Measurements from ENCODE around the gene CARMIL3.
"Not testable (repeated sequence)": the region's sequence is repeated elsewhere in the genome, so short reads cannot be mapped to it uniquely, and the experiment has no call there.

Gene CARMIL3, protein sequence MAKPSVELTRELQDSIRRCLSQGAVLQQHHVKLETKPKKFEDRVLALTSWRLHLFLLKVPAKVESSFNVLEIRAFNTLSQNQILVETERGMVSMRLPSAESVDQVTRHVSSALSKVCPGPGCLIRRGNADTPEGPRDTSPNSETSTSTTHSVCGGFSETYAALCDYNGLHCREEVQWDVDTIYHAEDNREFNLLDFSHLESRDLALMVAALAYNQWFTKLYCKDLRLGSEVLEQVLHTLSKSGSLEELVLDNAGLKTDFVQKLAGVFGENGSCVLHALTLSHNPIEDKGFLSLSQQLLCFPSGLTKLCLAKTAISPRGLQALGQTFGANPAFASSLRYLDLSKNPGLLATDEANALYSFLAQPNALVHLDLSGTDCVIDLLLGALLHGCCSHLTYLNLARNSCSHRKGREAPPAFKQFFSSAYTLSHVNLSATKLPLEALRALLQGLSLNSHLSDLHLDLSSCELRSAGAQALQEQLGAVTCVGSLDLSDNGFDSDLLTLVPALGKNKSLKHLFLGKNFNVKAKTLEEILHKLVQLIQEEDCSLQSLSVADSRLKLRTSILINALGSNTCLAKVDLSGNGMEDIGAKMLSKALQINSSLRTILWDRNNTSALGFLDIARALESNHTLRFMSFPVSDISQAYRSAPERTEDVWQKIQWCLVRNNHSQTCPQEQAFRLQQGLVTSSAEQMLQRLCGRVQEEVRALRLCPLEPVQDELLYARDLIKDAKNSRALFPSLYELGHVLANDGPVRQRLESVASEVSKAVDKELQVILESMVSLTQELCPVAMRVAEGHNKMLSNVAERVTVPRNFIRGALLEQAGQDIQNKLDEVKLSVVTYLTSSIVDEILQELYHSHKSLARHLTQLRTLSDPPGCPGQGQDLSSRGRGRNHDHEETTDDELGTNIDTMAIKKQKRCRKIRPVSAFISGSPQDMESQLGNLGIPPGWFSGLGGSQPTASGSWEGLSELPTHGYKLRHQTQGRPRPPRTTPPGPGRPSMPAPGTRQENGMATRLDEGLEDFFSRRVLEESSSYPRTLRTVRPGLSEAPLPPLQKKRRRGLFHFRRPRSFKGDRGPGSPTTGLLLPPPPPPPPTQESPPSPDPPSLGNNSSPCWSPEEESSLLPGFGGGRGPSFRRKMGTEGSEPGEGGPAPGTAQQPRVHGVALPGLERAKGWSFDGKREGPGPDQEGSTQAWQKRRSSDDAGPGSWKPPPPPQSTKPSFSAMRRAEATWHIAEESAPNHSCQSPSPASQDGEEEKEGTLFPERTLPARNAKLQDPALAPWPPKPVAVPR (N-terminal part only)
- 0 to 1.1 reads per million in 2 donors for total RNA-seq

DNA sequence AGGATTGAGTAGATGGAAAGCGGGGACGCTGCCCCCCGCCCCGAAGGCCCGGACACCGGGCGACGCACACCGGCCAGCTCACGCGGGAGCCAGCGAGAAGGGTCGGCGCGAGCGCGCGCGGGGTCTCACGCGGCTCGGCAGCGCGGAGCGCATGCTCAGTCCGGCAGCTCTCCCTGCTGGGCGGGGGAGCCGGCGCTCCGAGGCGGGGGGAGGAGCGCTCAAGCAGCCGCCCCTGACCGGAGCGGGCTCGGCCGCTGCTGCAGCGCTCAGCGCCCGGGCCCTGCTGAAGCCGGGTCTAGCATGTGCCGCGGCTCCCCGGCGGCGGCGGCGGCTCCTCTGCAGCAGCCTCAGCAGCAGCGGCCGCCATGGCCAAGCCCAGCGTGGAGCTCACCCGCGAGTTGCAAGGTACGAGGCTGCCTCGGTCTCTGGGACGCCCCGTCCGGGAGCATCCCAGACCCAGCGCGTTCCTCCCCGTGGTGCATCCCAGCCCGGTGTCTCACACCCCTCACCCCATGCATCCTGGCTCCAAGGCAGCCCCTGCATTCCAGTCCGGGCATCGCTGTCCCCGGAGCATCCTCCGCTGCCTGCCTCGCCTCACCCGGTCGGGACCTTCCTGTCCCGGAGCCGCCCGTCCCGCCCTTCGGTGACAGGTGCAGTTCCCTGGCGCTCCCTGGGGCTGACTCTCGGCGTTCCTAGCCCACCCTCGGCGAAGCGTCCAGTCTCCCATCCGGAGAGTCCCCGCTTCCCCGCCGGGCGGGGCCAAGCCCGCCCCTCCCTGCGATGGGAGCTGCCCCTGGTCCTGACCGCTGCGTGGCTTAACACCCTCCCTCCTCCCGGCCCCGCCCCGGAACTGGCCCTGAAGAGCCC, at the start of gene CARMIL3:
Gene CARMIL3, plus strand, starts transcription at position 221 of the 867 bp plus-strand sequence. Its CDS starts 145 bp downstream, at position 366.
- peak; percentile 44 for DNase-seq

DNA sequence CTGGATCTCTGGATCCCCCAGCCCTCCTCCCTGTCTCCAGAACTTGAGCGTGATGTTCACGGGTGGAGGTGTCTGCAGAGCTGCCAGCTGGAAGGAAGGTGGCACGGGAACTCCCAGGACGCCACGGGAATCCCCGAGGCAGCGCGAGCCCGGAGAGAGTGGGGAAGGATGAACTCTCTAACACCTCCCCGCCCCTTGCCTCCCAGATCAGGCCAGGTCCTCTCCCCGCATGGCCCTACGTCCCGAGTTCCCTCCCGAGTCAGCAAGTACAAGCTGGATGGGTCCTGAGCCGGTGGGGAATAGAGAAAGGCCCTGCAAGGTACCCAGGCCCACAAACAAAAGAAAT, 45.4 kb upstream of the CARMIL3 start:
- not testable (repeated sequence) for DNase-seq

DNA sequence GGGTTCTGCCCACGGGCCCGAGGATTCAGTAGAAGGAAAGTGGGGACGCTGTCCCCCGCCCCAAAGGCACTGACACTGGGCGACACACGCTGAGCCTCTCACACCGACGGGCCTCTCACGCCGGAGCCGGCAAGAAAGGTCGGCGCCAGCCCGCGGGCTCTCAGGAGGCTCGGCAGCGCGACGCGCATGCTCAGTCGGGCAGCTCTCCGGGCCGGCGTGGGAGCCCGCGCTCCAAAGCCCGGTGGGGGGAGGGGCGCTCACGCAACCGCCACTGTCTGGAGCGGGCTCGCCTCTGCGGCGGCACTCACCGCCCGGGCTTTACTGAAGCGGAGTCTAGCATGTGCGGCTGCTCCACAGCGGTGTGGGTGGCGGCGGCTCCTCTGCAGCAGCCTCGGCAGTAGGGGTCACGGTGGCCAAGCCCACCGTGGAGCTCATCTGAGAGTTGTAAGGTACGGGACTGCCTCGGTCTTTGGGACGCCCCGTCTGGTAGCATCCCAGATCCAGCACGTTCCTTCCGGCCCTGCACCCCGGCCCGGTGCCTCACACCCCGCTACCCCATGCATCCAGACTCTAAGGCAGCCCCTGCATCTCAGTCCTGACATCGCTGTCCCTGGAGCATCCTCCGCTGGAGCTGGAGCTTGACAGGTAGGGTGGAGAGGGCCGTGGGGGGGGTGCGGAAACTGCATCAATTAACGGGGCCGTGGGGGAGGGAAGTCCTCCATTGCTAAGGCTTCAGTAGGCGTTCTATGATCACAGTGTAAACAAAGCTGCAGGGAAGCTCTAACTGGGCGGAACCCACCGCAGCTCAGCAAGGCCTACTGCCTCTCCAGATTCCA, 44.8 kb upstream of the CARMIL3 start:
- peak; percentile 64 for DNase-seq

DNA sequence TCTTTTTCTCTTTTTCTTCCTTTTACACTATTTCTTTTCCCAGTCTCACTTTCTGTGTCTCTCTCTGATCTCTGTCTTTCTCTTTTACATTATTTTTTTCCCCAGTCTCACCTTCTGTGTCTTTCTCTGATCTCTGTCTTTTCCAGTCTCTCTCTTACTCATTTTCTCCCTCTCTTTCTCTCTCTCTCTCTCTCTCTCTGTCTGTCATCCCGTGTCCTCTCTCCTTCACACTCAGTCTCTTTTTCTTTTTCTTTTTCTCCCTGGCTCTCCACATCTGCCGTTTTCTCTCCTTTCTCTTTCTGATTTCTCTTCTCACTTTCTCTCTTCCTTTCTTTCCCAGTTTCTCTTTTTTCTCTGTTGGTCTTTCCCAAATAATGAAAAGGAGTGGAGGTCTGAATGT, 40.8 kb upstream of the CARMIL3 start:
- DNase-seq: no peak

DNA sequence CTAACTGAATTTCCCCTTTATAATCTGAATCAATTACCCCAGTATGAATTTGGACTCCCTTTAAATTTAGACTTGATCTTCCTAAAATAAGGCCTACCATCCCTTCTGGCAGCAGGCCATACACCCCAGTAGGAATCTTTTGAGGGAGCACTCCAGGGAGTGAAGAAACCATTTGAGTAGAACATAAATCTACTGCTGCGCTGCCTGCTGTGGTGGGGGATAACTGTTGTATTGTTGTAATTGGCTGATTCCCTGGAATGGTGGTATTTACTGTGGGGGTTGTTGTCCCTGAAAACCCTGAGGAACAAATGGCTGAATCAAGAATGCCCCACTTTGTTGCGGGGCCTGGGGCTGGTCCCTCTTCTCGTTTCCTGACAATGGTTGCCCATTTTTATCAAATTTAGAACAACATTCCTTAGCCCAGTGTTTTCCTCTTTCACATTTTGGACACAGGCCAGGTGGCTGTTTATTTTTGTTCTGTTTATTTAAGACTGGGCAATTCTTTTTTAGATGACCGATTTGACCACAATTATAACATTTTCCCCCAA, 39.0 kb upstream of the CARMIL3 start:
- not testable (repeated sequence) for DNase-seq

DNA sequence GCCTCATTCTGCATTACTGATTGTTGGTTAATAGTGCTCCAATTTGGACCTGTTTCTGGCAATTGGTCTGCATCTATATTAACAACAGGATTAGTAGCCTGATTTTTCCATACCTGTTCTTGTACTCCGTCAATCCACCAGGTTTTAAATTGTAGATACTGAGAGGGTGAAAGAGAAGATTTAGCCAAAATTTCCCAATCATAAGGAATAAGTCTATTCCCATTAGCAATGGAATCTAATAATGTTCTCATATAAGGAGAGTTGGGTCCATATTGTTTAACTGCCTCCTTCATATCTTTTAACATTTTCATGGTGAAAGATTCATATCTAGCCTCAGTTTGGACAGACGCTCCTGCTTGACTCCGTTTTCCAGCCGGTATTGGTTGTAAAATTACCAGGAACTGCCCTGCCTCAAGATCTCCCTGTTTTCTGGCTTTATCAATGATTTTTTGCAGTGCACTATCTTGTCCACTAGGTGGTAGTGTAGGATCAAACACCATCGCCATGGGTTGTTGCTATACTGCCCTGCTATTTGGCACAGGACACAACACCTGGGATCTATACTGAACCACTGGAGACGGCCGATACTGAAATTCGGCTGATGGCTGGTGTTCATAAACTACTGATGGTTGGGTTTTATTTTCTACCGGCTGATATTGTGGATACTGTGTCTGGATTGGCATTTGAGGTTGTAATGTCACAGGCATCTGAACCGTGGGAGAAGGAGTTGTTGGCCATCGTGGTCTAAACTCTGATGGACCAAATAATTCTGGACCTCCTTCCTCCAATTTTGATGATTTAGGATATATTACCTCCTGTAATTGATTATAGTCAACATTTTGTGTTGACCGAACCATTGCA, 37.9 kb upstream of the CARMIL3 start:
- peak; percentile 18 for DNase-seq

DNA sequence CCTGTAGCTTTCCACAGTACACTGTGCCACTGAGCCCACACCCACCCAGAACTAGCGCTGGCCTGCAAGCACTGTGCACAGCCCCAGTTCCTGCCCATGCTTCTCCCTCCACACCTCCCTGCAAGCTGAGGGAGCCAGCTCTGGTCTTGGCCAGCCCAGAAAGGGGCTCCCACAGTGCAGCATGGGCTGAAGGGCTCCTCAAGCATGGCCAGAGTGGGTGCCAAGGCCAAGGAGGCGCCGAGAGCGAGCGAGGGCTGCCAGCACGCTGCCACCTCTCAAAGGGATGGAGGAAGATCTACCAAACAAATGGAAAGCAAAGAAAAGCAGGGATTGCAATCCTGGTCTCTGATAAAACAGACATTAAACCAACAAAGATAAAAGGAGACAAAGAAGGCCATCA, 36.1 kb upstream of the CARMIL3 start:
- DNase-seq: not testable (repeated sequence)

DNA sequence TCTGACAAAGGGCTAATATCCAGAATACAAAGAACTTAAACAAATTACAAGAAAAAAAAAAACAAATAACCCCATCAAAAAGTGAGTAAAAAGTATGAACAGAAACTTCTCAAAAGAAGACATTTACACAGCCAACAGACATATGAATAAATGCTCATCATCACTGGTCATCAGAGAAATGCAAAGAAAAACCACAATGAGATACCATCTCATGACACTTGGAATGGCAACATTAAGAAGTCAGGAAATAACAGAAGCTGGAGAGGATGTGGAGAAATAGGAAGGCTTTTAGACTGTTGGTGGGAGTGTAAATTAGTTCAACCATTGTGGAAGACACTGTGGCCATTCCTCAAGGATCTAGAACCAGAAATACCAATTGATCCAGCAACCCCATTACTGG, 32.8 kb upstream of the CARMIL3 start:
- not testable (repeated sequence) for DNase-seq

DNA sequence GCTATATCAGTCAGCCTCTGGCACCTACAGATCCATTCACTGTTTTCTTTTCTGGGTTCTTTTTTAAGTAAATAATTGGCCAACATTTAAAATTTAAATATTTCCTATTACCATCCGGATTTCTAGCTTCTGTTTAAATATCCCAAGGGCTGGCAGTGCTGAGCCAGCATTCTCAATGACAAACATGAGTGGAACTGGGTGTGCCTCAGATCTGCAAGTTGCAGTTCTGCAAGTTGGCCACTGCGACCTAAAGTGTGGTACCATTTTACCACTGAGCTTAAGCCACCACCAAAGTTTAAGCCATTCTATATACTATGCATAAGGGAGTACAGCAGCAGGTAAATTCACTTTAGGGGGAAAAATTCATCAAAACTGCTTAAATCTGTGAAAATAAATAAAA, 31.9 kb upstream of the CARMIL3 start:
- DNase-seq: not testable (repeated sequence)

DNA sequence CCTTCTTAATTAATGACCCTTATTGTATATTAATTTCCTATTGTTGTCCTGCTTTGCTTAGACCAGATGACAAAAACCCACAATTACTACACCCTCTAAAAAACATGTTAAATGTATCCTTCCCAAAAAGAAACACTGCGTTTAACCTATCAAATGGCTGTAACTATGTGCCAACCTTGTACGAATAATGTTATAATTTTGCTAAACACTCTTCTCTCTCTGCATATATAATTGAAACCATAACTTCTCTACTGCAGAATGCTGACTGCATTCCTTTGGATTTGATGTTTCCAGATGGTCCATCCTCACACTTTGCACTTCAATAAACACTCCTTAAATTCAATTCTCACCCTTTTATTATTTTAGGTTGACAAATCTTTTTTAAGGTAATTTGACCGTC, 31.3 kb upstream of the CARMIL3 start:
- not testable (repeated sequence) for DNase-seq

DNA sequence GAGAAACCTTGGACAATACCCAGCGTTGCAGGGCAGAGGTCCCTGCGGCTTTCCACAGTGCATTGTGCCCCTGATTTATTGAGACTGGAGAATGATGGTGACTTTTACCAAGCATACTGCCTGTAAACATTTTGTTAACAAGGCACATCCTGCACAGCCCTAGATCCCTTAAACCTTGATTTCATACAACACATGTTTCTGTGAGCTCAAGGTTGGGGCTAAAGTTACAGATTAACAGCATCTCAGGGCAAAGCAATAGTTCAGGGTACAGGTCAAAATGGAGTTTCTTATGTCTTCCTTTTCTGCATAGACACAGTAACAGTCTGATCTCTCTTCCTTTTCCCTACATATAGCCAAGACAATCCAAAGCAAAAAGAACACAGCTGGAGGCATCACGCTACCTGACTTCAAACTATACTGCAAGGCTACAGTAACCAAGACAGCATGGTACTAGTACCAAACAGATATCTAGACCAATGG, 26.8 kb upstream of the CARMIL3 start:
- DNase-seq: not testable (repeated sequence)

DNA sequence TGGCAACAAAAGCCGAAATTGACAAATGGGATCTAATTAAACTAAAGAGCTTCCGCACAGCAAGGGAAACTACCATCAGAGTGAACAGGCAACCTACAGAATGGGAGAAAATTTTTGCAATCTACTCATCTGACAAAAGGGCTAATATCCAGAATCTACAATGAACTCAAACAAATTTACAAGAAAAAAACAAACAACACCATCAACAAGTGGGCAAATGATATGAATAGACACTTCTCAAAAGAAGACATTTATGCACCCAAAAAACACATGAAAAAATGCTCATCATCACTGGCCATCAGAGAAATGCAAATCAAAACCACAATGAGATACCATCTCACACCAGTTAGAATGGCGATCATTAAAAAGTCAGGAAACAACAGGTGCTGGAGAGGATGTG, 22.1 kb upstream of the CARMIL3 start:
- not testable (repeated sequence) for DNase-seq

DNA sequence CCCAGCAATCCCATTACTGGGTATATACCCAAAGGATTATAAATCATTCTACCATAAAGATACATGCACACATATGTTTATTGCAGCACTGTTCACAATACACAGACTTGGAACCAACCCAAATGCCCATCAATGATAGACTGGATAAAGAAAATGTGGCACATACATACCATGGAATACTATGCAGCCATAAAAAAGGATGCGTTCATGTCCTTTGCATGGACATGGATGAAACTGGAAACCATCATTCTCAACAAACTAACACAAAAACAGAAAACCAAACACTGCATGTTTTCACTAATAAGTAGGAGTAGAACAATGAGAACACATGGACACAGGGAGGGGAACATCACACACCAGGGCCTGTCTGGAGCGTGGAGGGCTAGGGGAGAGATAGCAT, 20.5 kb upstream of the CARMIL3 start:
- DNase-seq: not testable (repeated sequence)

DNA sequence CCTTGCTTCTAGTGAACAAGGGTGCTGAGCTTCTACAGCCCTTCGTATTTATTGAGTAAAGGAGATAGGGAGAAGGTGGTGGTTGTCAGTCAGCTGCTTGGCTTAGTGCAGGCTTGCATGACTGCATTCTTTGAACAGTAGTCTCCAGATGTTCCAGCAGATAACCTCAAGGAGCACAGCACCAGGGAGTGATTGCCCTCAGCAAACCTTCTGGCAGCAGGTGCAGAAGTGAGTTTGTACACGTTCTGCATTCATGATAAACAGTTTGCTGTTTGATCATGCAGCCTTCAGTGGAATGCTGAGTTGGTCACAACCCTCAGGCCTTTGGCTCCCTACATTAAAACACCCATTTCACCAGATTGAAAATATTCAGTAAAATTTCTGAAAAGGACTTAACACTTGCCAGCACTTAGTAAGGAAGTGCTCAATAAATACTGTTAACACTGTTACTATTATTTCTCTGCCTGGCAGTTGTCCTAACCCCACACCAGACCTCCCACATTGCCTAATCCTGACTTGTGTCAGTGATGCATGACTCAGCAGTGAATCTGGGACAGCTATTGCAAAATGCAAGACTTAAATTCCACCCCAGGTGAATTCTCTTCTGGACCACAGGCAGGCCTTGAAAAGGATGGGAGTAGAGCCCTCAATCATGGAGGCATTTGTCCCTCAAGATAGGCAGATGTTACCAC, 18.9 kb upstream of the CARMIL3 start:
- no peak for DNase-seq

DNA sequence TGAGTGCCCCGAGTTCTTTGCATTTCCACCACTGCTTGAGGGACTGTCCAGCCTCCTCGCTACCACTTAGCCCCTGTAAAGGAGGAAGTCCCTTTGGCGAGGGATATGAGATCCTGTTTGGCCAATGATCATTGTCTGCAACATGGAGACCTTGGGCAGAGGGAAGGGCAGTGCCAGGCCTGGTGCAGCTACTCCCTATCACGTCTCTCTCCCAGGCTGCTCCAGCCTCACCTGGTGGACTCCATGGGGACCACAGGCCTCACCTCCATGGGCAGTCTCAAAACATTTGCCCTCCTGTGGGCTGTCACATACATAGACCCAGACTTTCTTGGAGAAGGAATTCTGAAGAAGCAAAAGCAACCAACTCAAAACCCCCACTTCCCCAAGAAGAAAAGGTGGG, 16.0 kb upstream of the CARMIL3 start:
- DNase-seq: not testable (repeated sequence)

DNA sequence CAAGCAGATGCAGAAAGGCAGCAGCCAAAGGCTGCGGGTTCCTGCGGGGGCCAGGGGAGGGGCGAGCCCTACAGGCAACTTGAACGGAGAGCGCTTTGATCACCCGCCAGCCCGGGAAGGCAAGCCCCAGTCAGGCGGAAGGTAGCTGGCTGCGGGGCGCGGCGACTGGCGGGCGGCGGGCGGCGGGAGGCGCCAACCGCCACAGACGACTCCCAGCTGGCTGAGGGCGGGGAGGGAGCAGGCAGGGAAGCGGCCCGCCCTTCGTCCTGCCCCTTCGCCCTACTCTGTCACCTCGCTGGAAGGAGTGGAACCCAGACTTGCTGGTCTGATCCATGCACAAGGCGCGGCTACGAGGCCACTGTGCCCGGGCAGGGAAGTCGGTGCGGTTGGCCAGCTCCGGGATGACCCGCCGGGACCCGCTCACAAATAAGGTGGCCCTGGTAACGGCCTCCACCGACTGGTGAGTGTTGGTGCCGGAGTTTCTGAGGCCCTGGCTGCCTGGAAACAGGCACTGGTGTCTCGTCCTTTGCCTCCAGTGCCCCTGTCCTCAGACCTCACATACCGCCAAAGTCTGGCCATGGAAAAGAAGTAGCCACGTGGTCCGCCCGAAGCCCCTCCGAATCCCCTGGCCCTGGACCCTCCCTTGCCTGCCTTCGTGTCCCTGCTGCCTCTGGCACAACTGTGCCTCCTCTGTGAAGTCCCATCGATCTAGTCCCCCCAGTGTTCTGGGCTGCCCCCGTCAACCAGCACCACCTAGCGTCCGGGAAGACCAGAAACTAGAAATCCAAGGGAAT, 15.4 kb upstream of the CARMIL3 start:
- peak; percentile 52 for DNase-seq

DNA sequence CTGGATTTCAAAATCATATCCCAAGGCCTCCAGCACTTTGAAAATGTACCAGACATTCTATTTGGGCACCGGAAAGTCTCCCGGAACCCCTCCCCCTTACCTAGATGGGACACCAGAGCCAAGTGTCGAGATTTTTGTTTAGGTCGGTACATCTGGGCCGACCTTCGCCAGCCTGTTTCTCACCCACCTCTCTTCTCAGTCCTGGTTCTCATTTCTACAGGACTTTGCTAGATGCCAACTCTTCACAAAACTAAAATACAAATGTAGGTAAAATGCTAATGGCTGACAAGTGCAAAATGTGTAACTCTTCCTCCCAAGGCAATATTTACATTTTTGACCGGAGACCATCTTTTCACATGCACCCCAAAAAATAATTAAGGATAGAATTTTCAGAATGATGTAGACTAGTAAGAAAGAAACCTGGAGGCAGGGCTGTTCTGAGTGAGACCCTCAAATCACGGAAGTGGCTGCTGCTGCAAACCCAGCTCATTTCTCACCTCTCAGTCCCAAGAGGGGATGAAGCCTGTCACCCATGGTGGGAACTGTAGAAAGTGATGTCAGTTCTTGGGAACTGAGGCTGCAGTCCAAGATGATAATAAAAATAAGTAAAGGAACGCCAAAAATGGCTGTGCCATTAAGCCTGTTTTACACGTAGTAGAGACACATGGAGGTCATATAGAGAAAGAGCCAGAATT, 14.7 kb upstream of the CARMIL3 start:
- DNase-seq: not testable (repeated sequence)

Measured in T-helper 9 cell (primary cell).